GM23338 (cell line): Measurements from ENCODE around the gene MED16. TPM values are rescaled to one million over a fixed set of nuclear protein-coding genes. Genes with fewer than 3 reads are reported as not detected.

Experiments
- ATAC-seq: fragments of 200-7000 bp; cut with Tn5 transposase; 3 replicates; pipeline ENCODE4 v1.9.1; 2020
- DNase-seq: peaks from one replicate; pipeline ENCODE4 v3.0.0-alpha.2; 2015; ENCODE audit warnings: low spot score
- H2AFZ ChIP-seq: fragments of 200-600 bp; sonication (generic); 2 replicates; pipeline ENCODE4 v1.8.0; 2016; ENCODE audit warnings: antibody characterized with exemption, mild to moderate bottlenecking, moderate library complexity
- H3F3A ChIP-seq: fragments of 200-600 bp; sonication (generic); replicated peaks from 2 replicates; pipeline ENCODE4 v1.8.0; 2017; ENCODE audit warnings: antibody characterized with exemption, mixed run types, low read depth
- H3K27ac ChIP-seq: fragments of 200-600 bp; sonication (generic); 2 replicates; pipeline ENCODE4 v1.6.1; 2016; ENCODE audit warnings: low read depth
- H3K27me3 ChIP-seq: fragments of 200-600 bp; sonication (generic); 2 replicates; pipeline ENCODE4 v1.8.0; 2016; ENCODE audit warnings: mild to moderate bottlenecking, mixed run types, moderate library complexity; ENCODE audit not compliant: insufficient read depth
- H3K36me3 ChIP-seq: fragments of 200-600 bp; sonication (generic); 2 replicates; pipeline ENCODE4 v1.8.0; 2016; ENCODE audit warnings: mild to moderate bottlenecking; ENCODE audit not compliant: insufficient read depth
- H3K4me1 ChIP-seq: fragments of 200-600 bp; sonication (generic); 2 replicates; pipeline ENCODE4 v1.8.0; 2016; ENCODE audit warnings: mild to moderate bottlenecking, moderate library complexity; ENCODE audit not compliant: insufficient read depth
- H3K4me2 ChIP-seq: fragments of 200-600 bp; sonication (generic); 2 replicates; pipeline ENCODE4 v1.7.1; 2017; ENCODE audit warnings: mixed run types
- H3K4me3 ChIP-seq: fragments of 200-600 bp; sonication (generic); 2 replicates; pipeline ENCODE4 v1.6.1; 2016; ENCODE audit warnings: mixed run types
- H3K79me2 ChIP-seq: fragments of 200-600 bp; sonication (generic); replicated peaks from 2 replicates; pipeline ENCODE4 v1.8.0; 2017; ENCODE audit warnings: mild to moderate bottlenecking; ENCODE audit not compliant: insufficient read depth
- H3K9me2 ChIP-seq: fragments of 200-600 bp; sonication (generic); 2 replicates; pipeline ENCODE4 v1.8.0; 2017; ENCODE audit not compliant: insufficient read depth
- H4K20me1 ChIP-seq: fragments of 200-600 bp; sonication (generic); replicated peaks from 2 replicates; pipeline ENCODE4 v1.8.0; 2017; ENCODE audit warnings: mild to moderate bottlenecking; ENCODE audit not compliant: insufficient read depth
- H3K27ac Mint-ChIP-seq: 2 replicates; pipeline ENCODE4 v1.8.0; 2020; ENCODE audit warnings: inconsistent platforms, mild to moderate bottlenecking, moderate library complexity, mixed read lengths
- H3K27me3 Mint-ChIP-seq: 3 replicates; pipeline ENCODE4 v1.8.0; 2022; ENCODE audit warnings: low read depth, mild to moderate bottlenecking, moderate library complexity, mixed read lengths, inconsistent platforms; ENCODE audit not compliant: insufficient read depth, poor library complexity
- H3K36me3 Mint-ChIP-seq: 3 replicates; pipeline ENCODE4 v1.8.0; 2021; ENCODE audit warnings: low read depth, mild to moderate bottlenecking, inconsistent platforms, moderate library complexity, mixed read lengths
- H3K4me1 Mint-ChIP-seq: 3 replicates; pipeline ENCODE4 v1.8.0; 2020; ENCODE audit warnings: mild to moderate bottlenecking, inconsistent platforms, mixed read lengths
- H3K4me3 Mint-ChIP-seq: 3 replicates; pipeline ENCODE4 v1.8.0; 2021; ENCODE audit warnings: moderate library complexity, mild to moderate bottlenecking, inconsistent platforms, mixed read lengths
- H3K9me3 Mint-ChIP-seq: 3 replicates; pipeline ENCODE4 v1.8.0; 2020; ENCODE audit warnings: moderate library complexity, mild to moderate bottlenecking, inconsistent platforms, mixed read lengths
- EZH2 ChIP-seq: fragments of 200-600 bp; sonication (generic); IDR thresholded peaks from one replicate; pipeline ENCODE4 v1.8.0; 2017; ENCODE audit warnings: antibody characterized with exemption, mild to moderate bottlenecking, low read depth; ENCODE audit not compliant: unreplicated experiment
- EZH2phosphoT487 ChIP-seq: fragments of 200-600 bp; sonication (generic); IDR thresholded peaks from one replicate; pipeline ENCODE4 v1.8.1; 2018; ENCODE audit warnings: antibody characterized with exemption; ENCODE audit not compliant: unreplicated experiment
- JUNB ChIP-seq: IDR thresholded peaks from one replicate; pipeline ENCODE4 v1.6.1; 2016; ENCODE audit warnings: antibody characterized with exemption; ENCODE audit not compliant: unreplicated experiment
- NANOG ChIP-seq: IDR thresholded peaks from 2 replicates; pipeline ENCODE4 v1.6.1; 2016; ENCODE audit warnings: antibody characterized with exemption, borderline replicate concordance
- POLR2AphosphoS5 ChIP-seq: IDR thresholded peaks from 2 replicates; pipeline ENCODE4 v1.6.1; 2016; ENCODE audit warnings: antibody characterized with exemption, low read depth
- STAT1 ChIP-seq: IDR thresholded peaks from one replicate; pipeline ENCODE4 v1.6.1; 2016; ENCODE audit warnings: antibody characterized with exemption; ENCODE audit not compliant: unreplicated experiment
- ZNF114 ChIP-seq: fragments of 250-450 bp; sonication (Bioruptor Pico); IDR thresholded peaks from 2 replicates; pipeline ENCODE4 v1.5.0; 2020; ENCODE audit warnings: mild to moderate bottlenecking, moderate library complexity
- ZNF331 ChIP-seq: fragments of 250-450 bp; sonication (Bioruptor Pico); IDR thresholded peaks from 2 replicates; pipeline ENCODE4 v1.5.0; 2020; ENCODE audit warnings: low read depth, mild to moderate bottlenecking, moderate library complexity
- polyA plus RNA-seq: library from polyadenylated mRNA; unstranded; fragments of >200 nt; fragmentation: Nextera tagmentation; extraction: Ambion mirVana; gene quantifications from 2 replicates; pipeline ENCODE4 v1.2.1, GENCODE V29; 2016
- total RNA-seq: library from RNA; depleted of rRNA; stranded (reverse); fragments of >200 nt; shearing (Covaris generic); gene quantifications from 2 replicates; pipeline ENCODE4 v1.2.3, GENCODE V29; 2014
- TF ChIP-seq, protein P1 (sequence below), 2 experiments: fragments of 200-600 bp in 1 of 2; sonication (generic) in 1 of 2; conservative IDR thresholded peaks; 2 replicates each; pipeline versions ENCODE4 v1.5.1 to v1.6.1; 2016 to 2017; ENCODE audit warnings: antibody characterized with exemption in 2 of 2, low read depth in 2 of 2, mild to moderate bottlenecking in 2 of 2, moderate library complexity in 1 of 2
- TF ChIP-seq, protein P2 (sequence below): IDR thresholded peaks from 2 replicates; pipeline ENCODE4 v1.6.1; 2016; ENCODE audit warnings: antibody characterized with exemption

Gene MED16
- total and polyA plus RNA-seq, 2 experiments from 2014 or later: 52.7 to 73.6 TPM

DNA sequence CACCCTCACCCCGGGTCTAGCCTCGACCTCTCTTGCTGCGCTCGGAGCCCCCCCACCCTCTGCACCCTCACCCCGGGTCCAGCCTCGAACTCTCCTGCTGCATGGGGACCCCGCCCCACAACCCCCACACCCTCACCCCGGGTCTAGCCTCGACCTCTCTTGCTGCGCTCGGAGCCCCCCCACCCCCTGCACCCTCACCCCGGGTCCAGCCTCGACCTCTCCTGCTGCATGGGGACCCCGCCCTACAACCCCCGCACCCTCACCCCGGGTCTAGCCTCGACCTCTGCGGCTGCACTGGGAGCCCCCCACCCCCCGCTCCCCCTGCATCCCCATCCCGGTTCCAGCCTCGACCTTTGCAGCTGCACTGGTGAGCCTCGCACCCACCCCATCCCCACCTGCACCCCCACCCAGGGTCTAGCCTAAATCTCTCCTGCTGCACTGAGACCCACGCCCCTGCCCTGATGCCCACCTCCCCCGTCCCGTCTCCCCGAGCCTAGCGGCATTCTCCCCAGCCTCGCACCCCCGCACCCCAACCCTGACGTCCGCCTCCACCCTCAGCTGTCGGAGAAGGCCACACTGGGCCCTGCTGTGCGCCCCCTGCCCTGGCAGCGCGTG is 31.7 kb downstream of the MED16 start:
- Mint-ChIP-seq H3K27me3 (peaks cover 27% of the 10 kb centered on the region), H3K9me3 (no peaks in the 10 kb centered on the region; the same call in 2 of the 3 replicates), H3K4me3 (no peak overlapping the region; the same call in 2 of the 3 replicates), H3K27ac (no peak overlapping the region), H3K36me3 (0 out of 3 replicates have a peak, but pooled peaks cover 3% of the 10 kb centered on the region), H3K4me1 (no peaks in the 10 kb centered on the region)
- DNase-seq (no peak), ATAC-seq (no peak)
- no peaks in the 10 kb centered on the region for H3K36me3 ChIP-seq
- no peak overlapping the region for H3K27ac ChIP-seq
- H2AFZ ChIP-seq: no peak overlapping the region; the same call in 1 of the 2 replicates
- no peaks in the 10 kb centered on the region for H3K79me2 ChIP-seq
- no peak overlapping the region for H3K4me2 ChIP-seq
- H4K20me1 ChIP-seq: peaks cover 9% of the 10 kb centered on the region; the same call in 1 of the 2 replicates
- TF ChIP-seq EZH2 (no peak), EZH2phosphoT487 (no peak), NANOG (no peak), POLR2AphosphoS5 (no peak), STAT1 (no peak), ZNF331 (no peak), JUNB (no peak)
- TF ChIP-seq, protein P1, sequence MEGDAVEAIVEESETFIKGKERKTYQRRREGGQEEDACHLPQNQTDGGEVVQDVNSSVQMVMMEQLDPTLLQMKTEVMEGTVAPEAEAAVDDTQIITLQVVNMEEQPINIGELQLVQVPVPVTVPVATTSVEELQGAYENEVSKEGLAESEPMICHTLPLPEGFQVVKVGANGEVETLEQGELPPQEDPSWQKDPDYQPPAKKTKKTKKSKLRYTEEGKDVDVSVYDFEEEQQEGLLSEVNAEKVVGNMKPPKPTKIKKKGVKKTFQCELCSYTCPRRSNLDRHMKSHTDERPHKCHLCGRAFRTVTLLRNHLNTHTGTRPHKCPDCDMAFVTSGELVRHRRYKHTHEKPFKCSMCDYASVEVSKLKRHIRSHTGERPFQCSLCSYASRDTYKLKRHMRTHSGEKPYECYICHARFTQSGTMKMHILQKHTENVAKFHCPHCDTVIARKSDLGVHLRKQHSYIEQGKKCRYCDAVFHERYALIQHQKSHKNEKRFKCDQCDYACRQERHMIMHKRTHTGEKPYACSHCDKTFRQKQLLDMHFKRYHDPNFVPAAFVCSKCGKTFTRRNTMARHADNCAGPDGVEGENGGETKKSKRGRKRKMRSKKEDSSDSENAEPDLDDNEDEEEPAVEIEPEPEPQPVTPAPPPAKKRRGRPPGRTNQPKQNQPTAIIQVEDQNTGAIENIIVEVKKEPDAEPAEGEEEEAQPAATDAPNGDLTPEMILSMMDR (conservative IDR thresholded peaks at IDR 0.05; ENCODE audit: low read depth in 2 of 2): no peak
- TF ChIP-seq, protein P2, sequence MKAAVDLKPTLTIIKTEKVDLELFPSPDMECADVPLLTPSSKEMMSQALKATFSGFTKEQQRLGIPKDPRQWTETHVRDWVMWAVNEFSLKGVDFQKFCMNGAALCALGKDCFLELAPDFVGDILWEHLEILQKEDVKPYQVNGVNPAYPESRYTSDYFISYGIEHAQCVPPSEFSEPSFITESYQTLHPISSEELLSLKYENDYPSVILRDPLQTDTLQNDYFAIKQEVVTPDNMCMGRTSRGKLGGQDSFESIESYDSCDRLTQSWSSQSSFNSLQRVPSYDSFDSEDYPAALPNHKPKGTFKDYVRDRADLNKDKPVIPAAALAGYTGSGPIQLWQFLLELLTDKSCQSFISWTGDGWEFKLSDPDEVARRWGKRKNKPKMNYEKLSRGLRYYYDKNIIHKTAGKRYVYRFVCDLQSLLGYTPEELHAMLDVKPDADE: no peak
- peaks cover 20% of the 10 kb centered on the region for H3F3A ChIP-seq
- no peaks in the 10 kb centered on the region for H3K9me2 ChIP-seq
- peaks cover 28% of the 10 kb centered on the region for H3K27me3 ChIP-seq
- H3K4me3 ChIP-seq: peak overlapping the region; percentile 41; the same call in 1 of the 2 replicates
- H3K4me1 ChIP-seq: no peaks in the 10 kb centered on the region

DNA sequence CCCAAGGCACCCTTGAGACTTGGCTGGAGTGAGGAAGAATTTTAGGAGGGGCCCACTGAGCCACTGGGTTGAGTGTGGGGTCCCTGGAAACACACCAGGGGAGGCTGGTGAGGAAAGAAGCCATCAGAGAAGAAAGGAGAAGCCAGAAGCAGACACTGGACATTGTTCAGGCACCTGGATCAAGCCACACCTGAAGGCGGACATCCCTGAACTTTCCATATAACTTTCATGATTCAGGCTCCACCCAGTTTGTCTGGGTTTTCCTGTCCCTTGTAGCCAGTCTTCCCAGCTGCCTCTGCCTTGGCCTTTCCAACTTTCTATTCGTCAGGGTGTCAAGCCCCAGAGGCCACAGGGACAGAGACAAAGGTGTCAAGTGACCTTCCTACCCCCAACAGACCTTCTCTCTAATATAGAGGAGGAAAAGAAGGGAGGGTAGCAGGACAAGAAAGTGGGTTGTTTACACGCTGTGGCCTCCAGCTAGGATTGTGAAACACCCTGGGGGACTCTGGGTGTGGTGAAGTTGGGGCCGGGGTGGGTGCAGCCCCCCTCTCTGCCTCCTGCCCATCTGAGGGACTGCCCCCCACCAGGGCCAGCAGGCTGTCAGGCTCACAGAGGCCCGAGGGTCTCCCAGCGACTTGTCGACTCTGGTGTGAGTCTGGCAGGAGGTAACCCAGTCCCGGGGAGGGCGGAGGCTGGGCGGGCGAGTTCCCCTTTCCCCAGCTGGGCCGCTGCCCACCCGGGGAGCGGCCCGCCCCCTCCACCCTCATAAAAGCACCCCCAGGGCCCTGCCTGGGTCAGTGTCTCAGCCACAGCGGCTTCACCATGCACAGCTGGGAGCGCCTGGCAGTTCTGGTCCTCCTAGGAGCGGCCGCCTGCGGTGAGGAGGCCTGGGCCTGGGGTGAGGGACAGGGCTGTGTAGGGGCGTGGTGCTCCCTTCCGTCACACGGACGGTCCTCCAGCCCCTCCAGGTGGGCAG is 33.8 kb downstream of the MED16 start, which contains the start of gene CFD:
CFD (plus strand) TSS at position 797 of the 976 bp plus-strand sequence; CDS start at position 823, 26 bp downstream.
- H3K9me2 ChIP-seq: no peaks in the 10 kb centered on the region
- peaks cover 28% of the 10 kb centered on the region for H3K27me3 ChIP-seq
- no peaks in the 10 kb centered on the region; the same call in 2 of the 3 replicates for H3K9me3 Mint-ChIP-seq
- peak within 1 kb of the TSS; percentile 32; the same call in 2 of the 3 replicates for H3K4me3 Mint-ChIP-seq
- H3K79me2 ChIP-seq: no peaks in the 10 kb centered on the region
- H3K36me3 Mint-ChIP-seq: no peaks in the 10 kb centered on the region
- H4K20me1 ChIP-seq: no peaks in the 10 kb centered on the region
- DNase-seq (no peak), ATAC-seq (no peak)
- H3K27ac ChIP-seq: no peak within 1 kb of the TSS
- H3K4me1 Mint-ChIP-seq: no peaks in the 10 kb centered on the region
- H3K4me2 ChIP-seq: peak within 1 kb of the TSS; percentile 64; the same call in 1 of the 2 replicates
- peaks cover 22% of the 10 kb centered on the region for H3F3A ChIP-seq
- no peak within 1 kb of the TSS for H3K27ac Mint-ChIP-seq
- no peak within 1 kb of the TSS for H2AFZ ChIP-seq
- H3K4me3 ChIP-seq: peak within 1 kb of the TSS; percentile 52
- no peaks in the 10 kb centered on the region for H3K36me3 ChIP-seq
- H3K27me3 Mint-ChIP-seq: peaks cover 22% of the 10 kb centered on the region
- H3K4me1 ChIP-seq: no peaks in the 10 kb centered on the region
- TF ChIP-seq, protein P2: no peak
- TF ChIP-seq POLR2AphosphoS5 (no peak), NANOG (no peak), ZNF114 (CRISPR knock-in tag) (no peak)
- TF ChIP-seq, protein P1 (conservative IDR thresholded peaks at IDR 0.05; ENCODE audit: low read depth in 2 of 2): no peak
